T-helper 2 cell treated with Interferon-gamma antibody and Interleukin-4, amounts not matched to agents 100 ng/mL and 5 ng/mL, for 36 hours (primary cell): ENCODE measurements around the gene SERPINE2. TPM values are rescaled to one million over a fixed set of nuclear protein-coding genes. Genes with fewer than 3 reads are reported as not detected.

Experiments used
- intact Hi-C: fragments of 100-400 bp; cut with micrococcal nuclease; formaldehyde crosslinking; loops from one replicate; pipeline ENCODE4 v1.15.1; 2023
- total RNA-seq: library from RNA; stranded (reverse); gene quantifications from 2 replicates; pipeline ENCODE4 v1.2.3, GENCODE V29; 2022

Gene SERPINE2
- total RNA-seq, 1 donor from 2014 or later, result 14.4 TPM

DNA sequence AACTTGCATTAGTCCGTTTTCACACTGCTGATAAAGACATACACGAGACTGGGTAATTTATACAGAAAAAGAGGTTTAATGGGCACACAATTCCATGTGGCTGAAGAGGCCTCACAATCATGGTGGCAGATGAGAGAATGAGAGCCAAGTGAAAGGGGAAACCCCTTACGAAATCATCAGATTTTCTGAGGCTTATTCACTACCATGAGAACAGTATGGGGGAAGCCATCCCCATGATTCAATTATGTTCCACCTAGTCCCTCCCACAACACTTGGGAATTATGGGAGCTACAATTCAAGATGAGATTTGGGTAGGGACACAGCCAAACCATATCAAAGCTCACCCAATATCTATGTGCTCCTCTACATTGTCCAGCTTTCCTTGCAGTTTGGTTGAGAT is 16.0 kb upstream of the SERPINE2 start:
- intact Hi-C loops, result no loop called here

DNA sequence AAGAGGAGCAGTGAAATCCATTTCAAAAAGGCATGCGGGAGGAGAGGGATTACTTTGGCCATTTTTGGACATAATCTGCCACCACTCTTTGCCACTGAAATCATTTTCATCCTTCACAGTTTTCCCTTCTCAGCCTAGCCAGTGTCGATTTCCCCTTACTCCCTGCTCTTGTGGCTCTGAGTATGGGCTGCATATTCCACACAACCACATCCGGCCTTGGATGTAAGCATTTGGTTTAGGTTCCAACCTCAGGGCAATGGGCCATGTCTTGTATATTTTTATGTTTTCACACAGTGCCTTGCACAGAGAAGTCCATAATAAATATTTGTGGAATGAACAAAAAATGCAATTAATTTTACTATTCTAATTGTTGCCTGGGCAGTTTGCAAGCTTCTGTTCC is 7.7 kb upstream of the SERPINE2 start:
- intact Hi-C loops, result no loop called here

DNA sequence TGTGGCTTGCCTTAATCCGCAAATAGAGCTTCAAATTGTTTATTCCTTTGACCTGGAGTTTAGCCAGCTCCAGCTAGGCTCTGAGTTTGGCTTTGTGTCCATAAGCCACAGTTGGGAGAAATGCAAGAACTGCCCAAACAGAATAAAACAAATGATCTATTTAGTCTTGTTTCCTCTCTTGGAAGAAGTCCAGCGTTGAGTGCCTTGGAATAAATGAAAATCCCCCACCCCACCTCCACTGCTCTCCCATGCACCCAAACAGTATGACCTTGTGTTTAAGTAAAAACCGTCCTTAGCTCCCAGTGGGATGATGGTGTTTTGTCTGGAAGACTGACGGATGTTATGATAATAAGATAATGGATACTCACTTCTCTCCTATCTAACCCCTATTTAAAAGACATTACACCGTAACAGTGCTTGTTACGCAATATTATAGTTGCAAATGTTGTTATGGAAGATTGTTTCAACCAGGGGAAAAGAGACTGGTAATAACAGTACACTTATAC is 3.2 kb upstream of the SERPINE2 start:
- intact Hi-C loops, result no loop called here

DNA sequence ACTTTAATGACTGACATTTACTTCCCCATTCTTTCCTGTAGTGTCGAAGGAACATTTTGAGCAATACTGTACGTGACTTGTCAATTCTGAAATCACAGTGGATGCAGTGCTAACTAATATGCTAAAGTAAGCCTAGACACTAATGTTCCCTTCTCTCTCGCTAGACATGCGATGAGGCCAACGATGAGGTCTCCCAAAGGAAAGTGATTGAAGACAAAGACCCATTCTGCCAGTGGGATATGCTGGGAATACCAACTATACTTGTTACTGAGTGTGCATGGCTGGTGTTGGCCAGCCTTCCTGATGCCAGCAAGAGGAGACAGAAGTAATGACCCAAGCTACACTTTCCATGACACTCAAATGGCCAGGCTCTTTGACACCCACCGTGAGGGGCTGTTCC is 2.5 kb upstream of the SERPINE2 start:
- intact Hi-C loops, result no loop called here

DNA sequence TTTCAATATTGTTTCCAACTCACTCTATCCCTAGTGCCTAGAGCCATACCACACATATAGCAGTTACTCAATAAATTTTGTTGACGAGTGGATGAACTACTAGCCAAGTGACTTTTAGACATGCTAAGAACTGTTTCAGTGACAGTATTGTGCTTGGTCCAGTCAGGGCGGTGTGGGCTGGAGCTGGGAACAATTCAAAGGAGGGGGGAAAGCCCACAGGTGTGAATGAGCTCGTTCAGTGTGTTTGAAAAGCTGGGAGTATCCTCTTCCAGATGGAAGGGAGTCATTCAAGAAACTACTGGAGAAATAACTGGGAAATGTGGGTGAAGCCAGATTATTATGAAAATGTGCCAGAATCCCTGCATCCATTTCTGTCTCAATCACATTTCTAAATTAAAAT is 1.7 kb upstream of the SERPINE2 start:
- intact Hi-C loops, result no loop called here

DNA sequence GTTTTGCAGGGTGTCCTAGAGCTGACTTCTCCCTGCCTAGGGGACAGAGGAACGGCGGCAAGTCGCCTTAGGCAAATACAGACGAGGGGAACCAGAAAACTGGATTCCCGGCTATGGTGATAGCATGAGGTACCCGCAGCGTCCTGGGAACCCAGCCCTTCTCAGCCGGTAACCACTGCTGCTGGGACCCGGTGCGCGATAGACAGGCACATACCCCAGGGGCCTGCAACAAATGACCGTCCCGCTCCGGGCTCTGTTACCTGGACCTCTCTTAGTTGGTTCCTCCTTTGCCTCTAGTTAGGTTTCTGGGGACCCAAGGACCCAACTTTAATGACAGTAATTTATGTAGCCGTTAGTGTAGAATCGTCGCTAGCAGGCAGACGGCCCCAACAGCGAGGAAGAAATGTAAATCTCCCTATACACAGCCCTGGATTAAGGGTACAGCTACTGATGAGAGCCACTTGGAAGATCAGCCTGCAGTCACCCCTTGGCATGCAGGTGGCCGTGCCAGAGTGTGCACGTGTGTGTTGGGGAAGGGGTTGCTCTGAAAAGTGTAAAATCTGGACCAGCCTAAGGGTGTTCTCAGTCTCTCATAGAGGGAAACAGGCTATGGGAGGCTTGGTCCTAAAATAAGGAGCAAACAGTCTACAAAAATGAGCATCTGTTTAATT is 819 bp upstream of the SERPINE2 start:
- intact Hi-C loops, result loop anchor here (10.0 kb wide), 1 partner anchor 1015 kb away; no protein-coding TSS in a partner anchor

DNA sequence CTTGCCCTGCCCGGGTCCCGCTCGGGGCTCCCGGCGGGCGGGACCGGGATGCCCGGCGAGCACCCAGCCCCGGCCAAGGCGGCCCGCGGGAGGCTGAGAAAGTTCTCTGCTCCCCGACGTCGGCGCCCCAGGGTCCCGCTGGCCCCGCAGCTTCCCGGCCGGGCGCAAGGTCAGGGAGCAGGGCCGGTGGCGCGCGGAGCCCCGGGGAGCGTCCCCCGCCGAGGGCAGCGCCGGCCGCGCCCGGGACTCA is 331 bp downstream of the SERPINE2 start:
- intact Hi-C loops, result loop anchor here (1.0 to 10.0 kb wide), 3 partner anchors 12 to 1016 kb away; no protein-coding TSS in a partner anchor

DNA sequence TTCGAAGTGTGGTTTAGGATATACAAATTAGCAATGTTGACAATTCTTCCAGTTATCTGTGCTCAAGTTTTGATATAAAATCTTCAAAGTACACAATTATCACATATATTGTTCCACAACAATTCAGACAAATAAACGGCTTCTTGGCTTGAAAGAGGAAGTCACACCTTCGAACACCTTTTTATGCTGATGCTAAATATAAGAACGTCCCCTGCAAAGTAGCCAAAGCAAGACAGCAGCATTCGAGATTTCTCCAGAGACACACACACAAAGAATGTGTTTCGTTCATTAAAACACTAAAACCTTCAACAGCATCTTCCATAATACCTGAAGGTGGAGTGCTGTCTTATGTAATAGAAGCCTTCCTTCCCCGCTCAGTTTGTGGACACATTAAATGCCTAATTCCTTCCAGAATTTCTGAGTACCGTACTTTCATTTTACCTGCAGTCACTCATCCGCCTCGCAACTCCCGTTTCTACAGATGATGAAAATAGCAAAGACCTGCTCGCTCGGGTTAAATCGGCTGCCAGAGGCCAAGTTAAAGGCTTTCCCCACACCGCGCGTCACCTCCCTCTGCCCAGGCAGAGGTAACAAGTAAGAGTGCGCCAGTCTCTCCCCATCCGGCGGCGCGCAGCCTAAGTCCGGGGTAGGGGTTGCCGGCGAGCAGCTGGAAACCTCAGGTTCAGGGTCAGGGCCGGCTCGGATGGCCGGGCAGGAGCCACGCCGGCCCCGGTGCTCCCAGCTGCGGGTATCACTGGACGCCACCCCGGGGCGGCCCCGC is 847 bp downstream of the SERPINE2 start:
- intact Hi-C loops, result loop anchor here (1.0 to 10.0 kb wide), 3 partner anchors 12 to 1017 kb away; no protein-coding TSS in a partner anchor

DNA sequence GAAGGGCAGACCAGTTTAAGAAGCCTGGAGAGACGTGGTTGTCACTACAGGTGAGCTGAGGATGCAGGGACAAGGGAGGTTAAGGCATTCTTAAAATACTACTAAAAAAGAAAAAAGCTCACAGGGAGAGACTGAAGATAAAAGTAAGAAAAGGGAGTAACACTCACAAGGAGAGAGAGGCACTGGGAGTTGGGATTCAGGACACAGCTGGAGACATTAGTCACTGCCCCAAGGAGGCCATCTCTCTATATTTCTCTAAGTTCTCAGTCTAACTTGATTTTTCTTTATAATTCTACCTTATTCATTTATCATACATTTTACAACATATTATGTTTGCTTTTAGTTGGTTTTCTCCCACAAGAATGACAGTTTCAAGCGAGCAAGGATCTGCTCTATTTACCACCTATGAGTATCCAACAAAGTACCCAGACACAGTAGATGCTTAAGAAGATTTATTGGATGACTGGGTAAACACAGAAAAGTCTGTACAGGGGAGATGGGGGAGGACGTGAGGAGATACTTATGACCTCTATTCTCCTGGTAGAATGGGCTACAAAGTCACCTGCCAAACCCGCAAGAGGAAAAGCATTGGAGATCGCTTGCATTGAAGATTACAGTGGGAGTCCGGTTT is 2.2 kb downstream of the SERPINE2 start:
- intact Hi-C loops, result loop anchor here (10.0 kb wide), 1 partner anchor 1018 kb away; no protein-coding TSS in a partner anchor

DNA sequence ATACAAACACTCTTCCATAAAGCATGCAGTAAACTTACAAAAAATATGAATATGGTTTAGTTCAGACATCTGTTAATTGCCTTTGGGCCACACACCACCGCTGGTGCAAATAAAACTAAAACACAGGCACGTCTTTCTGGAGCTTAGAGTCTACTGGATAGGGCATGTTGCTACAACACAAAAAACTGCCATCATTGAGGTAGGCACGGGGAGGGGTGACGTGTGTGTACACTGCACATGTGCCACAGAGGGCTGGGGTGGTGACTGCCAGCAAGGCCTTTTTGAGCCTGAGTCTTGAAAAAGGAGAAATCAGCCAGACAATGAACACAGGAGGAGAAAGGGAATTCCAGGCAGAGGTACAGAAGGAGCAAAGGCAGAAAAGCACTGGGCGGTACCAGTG is 5.1 kb downstream of the SERPINE2 start:
- intact Hi-C loops, result loop anchor here (10.0 kb wide), 1 partner anchor 1021 kb away; no protein-coding TSS in a partner anchor

DNA sequence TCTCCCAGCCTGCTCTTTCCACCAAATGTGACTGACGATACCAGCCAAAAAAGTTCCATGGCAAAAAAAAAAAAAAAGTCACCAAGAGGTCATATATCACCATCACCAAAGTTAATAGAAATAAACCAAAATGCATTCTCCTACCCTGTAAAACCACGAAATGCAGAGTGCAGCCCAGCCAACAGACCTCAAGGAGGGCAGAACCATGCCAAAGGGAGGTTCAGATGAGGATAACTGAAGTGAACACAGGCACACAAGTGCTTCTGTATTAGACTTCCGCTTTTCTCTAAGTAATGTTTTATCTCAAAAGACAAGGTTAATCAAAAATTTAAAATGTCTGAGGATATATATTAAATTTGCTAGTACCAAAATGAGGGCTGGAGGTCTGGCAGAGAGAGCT is 5.5 kb downstream of the SERPINE2 start:
- intact Hi-C loops, result loop anchor here (10.0 kb wide), 1 partner anchor 1021 kb away; no protein-coding TSS in a partner anchor

DNA sequence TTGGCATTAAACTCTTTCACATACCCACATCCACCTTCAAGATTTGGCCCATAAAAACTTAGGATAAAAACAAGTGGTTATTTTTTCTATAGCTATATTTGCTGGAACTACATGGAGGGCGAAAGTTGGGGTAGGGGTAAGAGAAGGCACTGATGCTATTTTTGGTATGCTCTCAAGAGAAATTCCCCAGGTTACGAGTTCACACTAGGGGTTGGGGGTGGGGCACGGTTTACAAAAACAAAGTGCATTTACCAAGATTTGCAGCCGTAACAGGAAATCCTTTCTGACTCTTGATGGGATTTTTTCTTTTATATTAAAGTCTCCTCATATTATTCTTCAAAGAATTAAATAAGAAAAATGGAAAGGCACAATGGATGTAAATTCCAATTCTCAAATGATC is 6.8 kb downstream of the SERPINE2 start:
- intact Hi-C loops, result loop anchor here (10.0 kb wide), 1 partner anchor 1023 kb away; no protein-coding TSS in a partner anchor

DNA sequence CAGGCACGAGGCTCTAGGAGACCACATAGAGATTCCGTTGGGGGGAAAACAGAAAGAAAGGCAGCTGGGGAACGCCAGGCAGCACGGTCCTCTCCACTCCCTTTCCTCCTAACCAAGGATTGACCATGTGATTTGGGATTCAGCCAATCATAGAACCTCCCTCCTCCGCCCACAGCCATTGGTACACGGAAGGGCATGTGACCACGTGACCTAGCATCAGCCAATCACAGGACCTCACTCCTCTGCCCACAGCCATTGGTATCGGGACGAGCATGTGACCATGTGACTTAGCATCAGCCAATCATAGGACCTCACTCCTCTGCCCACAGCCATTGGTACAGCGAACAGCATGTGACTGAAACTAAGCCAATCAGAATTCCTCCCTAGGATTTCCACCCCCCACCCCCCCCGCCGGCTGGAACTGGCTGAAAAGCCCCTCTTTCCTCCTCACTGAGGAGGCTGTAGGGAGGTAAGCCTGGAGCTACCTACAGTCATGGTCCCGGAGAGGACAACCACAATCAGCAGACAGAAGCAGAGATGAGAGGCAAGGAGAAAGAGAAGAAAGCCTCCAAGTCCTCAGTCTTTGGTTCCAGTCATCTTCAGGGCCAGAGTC is 7.6 kb downstream of the SERPINE2 start:
- intact Hi-C loops, result loop anchor here (10.0 kb wide), 1 partner anchor 1023 kb away; no protein-coding TSS in a partner anchor

DNA sequence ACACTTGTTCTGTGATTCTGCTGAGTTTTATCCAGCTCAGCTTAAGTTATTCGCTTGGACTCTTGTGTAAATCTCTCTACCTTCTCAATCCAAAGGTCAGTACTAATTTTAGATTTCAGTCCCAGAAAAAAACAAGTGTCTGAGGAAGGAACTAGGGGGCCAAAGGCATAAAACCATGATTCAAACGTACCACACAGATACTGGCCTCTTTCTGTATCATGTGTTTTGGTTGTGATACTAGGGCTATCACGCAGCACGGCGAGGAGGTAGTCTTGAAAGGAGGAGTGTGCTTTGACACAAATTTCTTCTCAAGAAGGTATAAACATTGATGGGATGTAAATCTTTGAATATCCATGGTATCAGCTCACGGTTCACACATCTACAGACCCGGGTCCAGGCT is 8.3 kb downstream of the SERPINE2 start:
- intact Hi-C loops, result loop anchor here (10.0 kb wide), 1 partner anchor 1024 kb away; no protein-coding TSS in a partner anchor

DNA sequence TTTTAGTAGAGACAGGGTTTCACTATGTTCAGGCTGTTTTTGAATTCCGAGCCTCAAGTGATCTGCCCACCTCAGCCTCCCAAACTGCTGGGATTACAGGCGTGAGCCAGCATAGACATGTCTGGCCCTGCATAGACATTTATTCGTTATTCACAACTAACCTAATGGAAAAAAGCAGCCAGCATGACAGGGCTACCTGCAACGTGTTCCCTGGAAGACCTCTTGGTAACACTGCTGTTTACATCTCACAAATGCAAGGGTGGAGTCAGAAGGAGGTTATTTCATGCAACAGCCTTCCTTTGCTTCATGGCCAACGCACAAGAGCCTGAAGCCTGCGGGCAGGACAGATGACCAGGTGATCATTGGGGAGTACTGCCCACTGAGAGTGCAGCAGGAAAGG is 9.2 kb downstream of the SERPINE2 start:
- intact Hi-C loops, result loop anchor here (10.0 kb wide), 2 partner anchors 375 to 1025 kb away; partner anchors contain the start of gene FAM124B

DNA sequence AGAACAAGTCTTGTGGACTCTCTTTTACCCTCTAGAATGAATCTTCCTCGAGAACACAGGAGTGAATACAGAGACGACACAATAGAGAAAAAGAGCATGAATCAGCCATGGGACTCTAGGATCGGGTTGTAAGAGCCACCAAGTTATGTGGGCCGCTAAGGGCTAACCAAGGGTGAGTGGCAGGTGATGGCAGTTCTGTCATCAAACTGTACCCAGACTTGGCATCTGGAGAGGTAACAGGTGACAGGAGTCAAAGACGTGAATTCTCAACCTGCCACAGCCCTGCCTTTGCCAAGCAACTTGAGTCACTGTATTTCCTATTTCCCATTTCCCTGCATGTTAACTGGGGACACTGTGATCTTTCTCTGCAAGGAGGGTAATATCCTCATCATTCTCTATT is 11.2 kb downstream of the SERPINE2 start:
- intact Hi-C loops, result loop anchor here (2.0 to 10.0 kb wide), 3 partner anchors 71 to 557 kb away; partner anchors contain the start of genes CUL3, FAM124B and MRPL44

DNA sequence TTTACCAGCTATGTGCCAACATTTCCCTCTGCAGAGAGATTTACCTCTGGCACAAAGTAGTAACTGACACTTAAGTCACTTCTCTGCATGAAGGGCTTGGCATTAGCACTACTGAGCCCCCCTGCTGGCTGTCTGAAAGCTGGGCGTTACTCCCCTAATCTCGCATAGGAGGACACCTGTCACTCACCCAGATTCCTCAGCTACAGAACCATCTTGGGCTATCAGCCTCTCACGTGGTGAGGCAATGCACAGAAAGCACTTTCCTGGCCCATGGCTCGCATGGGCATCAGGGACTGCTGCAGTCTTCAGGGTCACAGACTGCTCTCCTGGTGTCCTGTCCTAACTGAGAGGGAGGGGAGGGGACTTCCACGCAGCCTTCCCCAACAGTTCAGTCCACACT is 12.0 kb downstream of the SERPINE2 start:
- intact Hi-C loops, result loop anchor here (2.0 to 10.0 kb wide), 3 partner anchors 70 to 558 kb away; partner anchors contain the start of genes CUL3, FAM124B and MRPL44

DNA sequence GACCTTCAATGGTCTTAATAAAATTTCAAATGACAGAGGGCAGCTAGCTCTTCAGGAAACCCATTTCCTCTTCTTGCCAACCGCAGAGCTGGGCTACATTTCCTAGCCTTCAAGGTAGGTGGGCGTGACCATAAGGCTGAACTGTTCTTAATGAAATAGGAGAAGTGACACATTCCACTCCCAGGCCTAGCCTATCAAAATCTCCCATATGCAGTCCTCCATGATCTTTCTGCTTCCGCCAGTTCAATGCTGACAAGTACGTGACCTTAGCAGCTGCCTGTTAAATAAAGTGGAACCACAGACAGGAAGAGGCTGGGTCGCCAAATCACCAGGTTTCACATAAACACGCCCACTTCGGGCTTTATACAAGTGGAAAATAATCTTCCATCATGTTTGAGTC is 13.2 kb downstream of the SERPINE2 start:
- intact Hi-C loops, result loop anchor here (1.0 to 10.0 kb wide), 5 partner anchors 12 to 559 kb away; partner anchors contain the start of genes CUL3, FAM124B and MRPL44

DNA sequence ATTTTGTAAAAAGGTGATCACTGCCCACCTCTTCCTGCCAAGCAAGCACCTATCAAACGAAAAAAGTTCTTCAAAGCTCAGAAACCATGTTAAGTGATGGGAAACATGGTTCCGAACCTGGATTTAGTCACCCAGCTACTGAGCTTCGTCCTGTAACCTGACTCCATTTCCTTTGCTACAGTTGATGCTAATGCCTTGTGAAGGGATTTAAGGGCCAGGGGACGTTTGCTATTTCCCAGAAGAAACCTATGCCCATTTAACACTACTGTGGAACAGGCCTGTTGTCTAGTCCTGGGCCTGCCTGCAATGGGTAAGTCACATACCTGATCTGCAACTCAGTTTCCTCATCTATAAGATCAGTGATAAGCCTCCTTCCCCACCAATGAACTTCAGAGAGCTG is 14.8 kb downstream of the SERPINE2 start:
- intact Hi-C loops, result loop anchor here (2.0 to 10.0 kb wide), 2 partner anchors 13 to 381 kb away; partner anchors contain the start of gene FAM124B

DNA sequence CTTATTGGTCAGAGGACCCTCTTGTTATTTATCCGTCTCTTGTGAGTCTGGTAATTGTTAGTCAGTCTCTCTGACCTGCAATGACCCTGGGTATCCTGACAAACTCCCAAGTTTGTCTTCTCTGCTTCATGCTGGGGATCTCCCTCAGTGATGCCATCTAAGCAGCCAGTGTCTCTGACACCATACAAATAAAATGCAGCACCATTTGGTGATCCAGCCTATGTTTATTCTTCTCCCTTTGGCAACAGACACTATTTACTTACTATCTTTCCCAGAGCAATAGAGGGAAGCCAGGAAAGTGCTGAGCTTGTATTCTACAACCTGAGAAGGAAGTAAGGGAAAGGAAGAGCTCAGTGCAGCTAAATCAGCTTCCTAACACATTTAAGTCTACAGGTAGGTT is 15.9 kb downstream of the SERPINE2 start:
- intact Hi-C loops, result loop anchor here (10.0 kb wide), 1 partner anchor 382 kb away; the partner anchor contains the start of gene FAM124B

DNA sequence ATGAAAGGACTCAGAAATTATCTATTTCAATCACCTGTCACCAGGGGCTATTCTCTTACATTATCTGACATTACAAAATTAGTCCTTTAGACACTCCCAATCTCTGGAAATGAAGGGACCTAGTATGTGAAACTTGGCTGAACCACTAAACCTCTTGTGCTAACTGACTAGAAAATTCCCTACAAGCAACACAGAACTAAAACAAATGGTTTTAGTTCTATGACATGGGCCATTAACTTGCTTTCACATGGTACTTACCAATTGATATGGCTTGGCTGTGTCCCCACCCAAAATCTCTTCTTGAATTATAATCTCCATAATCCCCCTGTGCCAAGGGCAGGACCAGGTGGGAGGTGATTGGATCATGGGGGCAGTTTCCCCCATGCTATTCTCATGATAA is 16.6 kb downstream of the SERPINE2 start:
- intact Hi-C loops, result loop anchor here (10.0 kb wide), 1 partner anchor 382 kb away; the partner anchor contains the start of gene FAM124B
